ENCODE results near the gene CRELD1. TPM values are rescaled to one million over a fixed set of nuclear protein-coding genes. Genes with fewer than 3 reads are reported as not detected.

CRELD1 gene
- total RNA-seq, 1 donor from 2014 or later: 44.3 TPM

GRCh38 chr3:9951126-9951525 is 17.5 kb downstream of the CRELD1 start:
- Mint-ChIP-seq H3K27me3 (no peaks in the 10 kb centered on the region), H3K4me1 (ENCODE audit: unreplicated experiment) (peaks cover 22% of the 10 kb centered on the region), H3K27ac (peak overlapping the region; percentile 92), H3K4me3 (peak overlapping the region; percentile 76), H3K9me3 (no peaks in the 10 kb centered on the region), H3K36me3 (no peaks in the 10 kb centered on the region)
- no peak for DNase-seq (ENCODE audit: extremely low spot score, unreplicated experiment)
- TF ChIP-seq CTCF (conservative IDR thresholded peaks at IDR 0.05): no peak

GRCh38 chr3:9951598-9951961 is 17.9 kb downstream of the CRELD1 start:
- Mint-ChIP-seq H3K4me3 (peak overlapping the region; percentile 76), H3K4me1 (ENCODE audit: unreplicated experiment) (peaks cover 23% of the 10 kb centered on the region), H3K27me3 (no peaks in the 10 kb centered on the region), H3K27ac (peak overlapping the region; percentile 92), H3K9me3 (no peaks in the 10 kb centered on the region), H3K36me3 (no peaks in the 10 kb centered on the region)
- DNase-seq (ENCODE audit: extremely low spot score, unreplicated experiment): no peak
- no peak for TF ChIP-seq CTCF (conservative IDR thresholded peaks at IDR 0.05)

- DNase-seq (ENCODE audit: extremely low spot score, unreplicated experiment): no peak
- H3K4me3 Mint-ChIP-seq: peak within 1 kb of the TSS; percentile 87
- H3K27me3 Mint-ChIP-seq: no peaks in the 10 kb centered on the region
- peaks cover 23% of the 10 kb centered on the region for H3K4me1 Mint-ChIP-seq (ENCODE audit: unreplicated experiment)
- no peak for TF ChIP-seq CTCF (conservative IDR thresholded peaks at IDR 0.05)
- no peaks in the 10 kb centered on the region for H3K36me3 Mint-ChIP-seq
- H3K27ac Mint-ChIP-seq: peak within 1 kb of the TSS; percentile 92
- no peaks in the 10 kb centered on the region for H3K9me3 Mint-ChIP-seq
These were observed 18.6 kb downstream of the CRELD1 start, which contains the start of gene PRRT3 for GRCh38 chr3:9951962-9952805. Gene PRRT3 (minus strand): TSS chr3:9952408. CDS start chr3:9950115, 2,293 bp downstream.

- H3K9me3 Mint-ChIP-seq: no peaks in the 10 kb centered on the region
- no peaks in the 10 kb centered on the region for H3K36me3 Mint-ChIP-seq
- H3K27ac Mint-ChIP-seq: peak overlapping the region; percentile 39
- H3K4me3 Mint-ChIP-seq: peak overlapping the region; percentile 28
- H3K4me1 Mint-ChIP-seq (ENCODE audit: unreplicated experiment): peaks cover 23% of the 10 kb centered on the region
- TF ChIP-seq CTCF (conservative IDR thresholded peaks at IDR 0.05): no peak
- no peak for DNase-seq (ENCODE audit: extremely low spot score, unreplicated experiment)
- H3K27me3 Mint-ChIP-seq: no peaks in the 10 kb centered on the region
These were observed 21.5 kb downstream of the CRELD1 start for GRCh38 chr3:9955067-9955502.

GRCh38 chr3:9955611-9956352 is 22.1 kb downstream of the CRELD1 start:
- Mint-ChIP-seq H3K27ac (peak overlapping the region; percentile 39), H3K27me3 (no peaks in the 10 kb centered on the region), H3K4me3 (peak overlapping the region; percentile 28)

More at GRCh38 chr3:9955611-9956352, 22.1 kb downstream of the CRELD1 start:
- Mint-ChIP-seq H3K9me3 (no peaks in the 10 kb centered on the region), H3K36me3 (no peaks in the 10 kb centered on the region), H3K4me1 (ENCODE audit: unreplicated experiment) (peaks cover 21% of the 10 kb centered on the region)
- no peak for DNase-seq (ENCODE audit: extremely low spot score, unreplicated experiment)
- no peak for TF ChIP-seq CTCF (conservative IDR thresholded peaks at IDR 0.05)

Measured in type B pancreatic cell (in vitro differentiated cells).